Keratinocyte (primary cell): ENCODE results near the gene WDCP. TPM values are rescaled to one million over a fixed set of nuclear protein-coding genes. Genes with fewer than 3 reads are reported as not detected.
"Not testable (repeated sequence)": the region's sequence is repeated elsewhere in the genome, so short reads cannot be mapped to it uniquely, and the experiment has no call there.

ENCODE experiments used
- DNase-seq: peaks from one replicate; pipeline ENCODE4 v3.0.0-alpha.2; 2011; ENCODE audit warnings: low read depth, missing footprints, low spot score
- FAIRE-seq: peaks from 2 replicates; lab custom pipeline; 2011; peaks lifted over from hg19 to GRCh38; lab: Jason Lieb, UNC
- H2AFZ ChIP-seq: 2 replicates; pipeline ENCODE4 v1.6.0; 2012; ENCODE audit warnings: low read length, control low read depth, inconsistent platforms; ENCODE audit not compliant: control insufficient read depth
- H3K27ac ChIP-seq: 2 replicates; pipeline ENCODE4 v1.5.1; 2011; ENCODE audit warnings: low read length; ENCODE audit not compliant: control insufficient read depth, insufficient read depth
- H3K27me3 ChIP-seq: 3 replicates; pipeline ENCODE4 v1.6.0; 2011; ENCODE audit warnings: low read length; ENCODE audit not compliant: control insufficient read depth, insufficient read depth; ENCODE audit errors: extremely low read depth
- H3K36me3 ChIP-seq, 2 experiments: 2 replicates in 1 of 2; 3 replicates in 1 of 2; pipeline ENCODE4 v1.5.1; 2011; ENCODE audit warnings: low read length in 2 of 2, mild to moderate bottlenecking in 1 of 2; ENCODE audit not compliant: control insufficient read depth in 2 of 2, insufficient read depth in 2 of 2; ENCODE audit errors: extremely low read depth in 1 of 2
- H3K4me1 ChIP-seq: 3 replicates; pipeline ENCODE4 v1.5.1; 2011; ENCODE audit warnings: low read length; ENCODE audit not compliant: control insufficient read depth, insufficient read depth; ENCODE audit errors: extremely low read depth
- H3K4me2 ChIP-seq: 3 replicates; pipeline ENCODE4 v1.6.0; 2011; ENCODE audit warnings: low read depth, low read length; ENCODE audit not compliant: control insufficient read depth, insufficient read depth; ENCODE audit errors: extremely low read depth
- H3K4me3 ChIP-seq, 3 experiments: fragments of 200-600 bp in 1 of 3; sonication (generic) in 1 of 3; 2 replicates in 2 of 3; 3 replicates in 1 of 3; pipeline ENCODE4 v1.5.1; 2011 to 2016; ENCODE audit warnings: low read length in 3 of 3, mild to moderate bottlenecking in 3 of 3, control low read depth in 2 of 3, inconsistent platforms in 1 of 3, low read depth in 1 of 3, mixed read lengths in 1 of 3, mixed run types in 1 of 3, moderate library complexity in 1 of 3; ENCODE audit not compliant: control insufficient read depth in 2 of 3, insufficient read depth in 2 of 3; ENCODE audit errors: extremely low read depth in 1 of 3
- H3K79me2 ChIP-seq: 2 replicates; pipeline ENCODE4 v1.6.0; 2012; ENCODE audit warnings: low read length; ENCODE audit not compliant: control insufficient read depth, insufficient read depth
- H3K9ac ChIP-seq: 3 replicates; pipeline ENCODE4 v1.6.0; 2011; ENCODE audit warnings: low read length; ENCODE audit not compliant: control insufficient read depth, insufficient read depth; ENCODE audit errors: extremely low read depth
- H3K9me1 ChIP-seq: 3 replicates; pipeline ENCODE4 v1.6.0; 2011; ENCODE audit warnings: low read length; ENCODE audit not compliant: control insufficient read depth, insufficient read depth; ENCODE audit errors: extremely low read depth
- H3K9me3 ChIP-seq: 2 replicates; pipeline ENCODE4 v1.5.1; 2012; ENCODE audit warnings: low read depth, low read length; ENCODE audit not compliant: control insufficient read depth
- H4K20me1 ChIP-seq: 3 replicates; pipeline ENCODE4 v1.6.0; 2011; ENCODE audit warnings: low read length; ENCODE audit not compliant: control insufficient read depth, insufficient read depth; ENCODE audit errors: extremely low read depth
- EZH2 ChIP-seq: IDR thresholded peaks from one replicate; pipeline ENCODE4 v1.6.1; 2012; ENCODE audit warnings: inconsistent platforms, mild to moderate bottlenecking, low read length, moderate library complexity
- dilution Hi-C: fragments of 300-500 bp; cut with MboI; formaldehyde crosslinking; loops from one replicate; pipeline ENCODE4 v1.7.0; 2020; ENCODE audit warnings: low sequenced_read_pairs; ENCODE audit not compliant: extremely low pct_ligation_motif_present
- polyA minus RNA-seq, 3 experiments: library from RNA; depleted of rRNA, polyadenylated mRNA; stranded (reverse); fragments of >200 nt; gene quantifications; 1 replicate in 1 of 3; 2 replicates in 1 of 3; 3 replicates in 1 of 3; pipeline ENCODE4 v1.2.3, GENCODE V29; 2011
- polyA plus RNA-seq, 5 experiments: library from polyadenylated mRNA; depleted of rRNA in 3 of 5; stranded (reverse) in 3 of 5; stranded (forward) in 1 of 5; unstranded in 1 of 5; fragments of >200 nt; gene quantifications; 1 replicate in 1 of 5; 2 replicates in 3 of 5; 3 replicates in 1 of 5; pipeline versions ENCODE4 v1.2.1 to v1.2.3, GENCODE V29; 2011 to 2012; ENCODE audit warnings: missing spikeins in 2 of 5, low read depth in 1 of 5, low replicate concordance in 1 of 5
- TF ChIP-seq, protein P1 (sequence below), 3 experiments: IDR thresholded peaks in 1 of 3; conservative IDR thresholded peaks in 1 of 3; optimal IDR thresholded peaks in 1 of 3; 2 replicates in 2 of 3; 3 replicates in 1 of 3; pipeline versions ENCODE3 to v1.5.1; 2011; ENCODE audit warnings: low read length in 3 of 3, mild to moderate bottlenecking in 3 of 3, moderate library complexity in 2 of 3, control low read depth in 1 of 3, inconsistent platforms in 1 of 3; ENCODE audit not compliant: insufficient read depth in 2 of 3; ENCODE audit errors: extremely low read depth in 1 of 3

The WDCP gene, protein sequence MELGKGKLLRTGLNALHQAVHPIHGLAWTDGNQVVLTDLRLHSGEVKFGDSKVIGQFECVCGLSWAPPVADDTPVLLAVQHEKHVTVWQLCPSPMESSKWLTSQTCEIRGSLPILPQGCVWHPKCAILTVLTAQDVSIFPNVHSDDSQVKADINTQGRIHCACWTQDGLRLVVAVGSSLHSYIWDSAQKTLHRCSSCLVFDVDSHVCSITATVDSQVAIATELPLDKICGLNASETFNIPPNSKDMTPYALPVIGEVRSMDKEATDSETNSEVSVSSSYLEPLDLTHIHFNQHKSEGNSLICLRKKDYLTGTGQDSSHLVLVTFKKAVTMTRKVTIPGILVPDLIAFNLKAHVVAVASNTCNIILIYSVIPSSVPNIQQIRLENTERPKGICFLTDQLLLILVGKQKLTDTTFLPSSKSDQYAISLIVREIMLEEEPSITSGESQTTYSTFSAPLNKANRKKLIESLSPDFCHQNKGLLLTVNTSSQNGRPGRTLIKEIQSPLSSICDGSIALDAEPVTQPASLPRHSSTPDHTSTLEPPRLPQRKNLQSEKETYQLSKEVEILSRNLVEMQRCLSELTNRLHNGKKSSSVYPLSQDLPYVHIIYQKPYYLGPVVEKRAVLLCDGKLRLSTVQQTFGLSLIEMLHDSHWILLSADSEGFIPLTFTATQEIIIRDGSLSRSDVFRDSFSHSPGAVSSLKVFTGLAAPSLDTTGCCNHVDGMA
- polyA plus RNA-seq: 10.8 to 11.4 TPM (median 11.0 TPM) in 3 replicates
- 0.49 TPM for polyA plus RNA-seq (2011; ENCODE audit: low read depth)
- polyA plus RNA-seq (2011; cell fraction: cytosol; rRNA removed): 4.3 and 8.4 TPM in 2 replicates
- 10.3 and 12.9 TPM in 2 replicates for polyA plus RNA-seq (2011; cell fraction: nucleus; rRNA removed)
- 1.7 and 6.1 TPM in 2 replicates for polyA plus RNA-seq (2012; ENCODE audit: low replicate concordance)
- 22.0 to 24.4 TPM (median 23.3 TPM) in 3 replicates for polyA minus RNA-seq
- 3.6 TPM for polyA minus RNA-seq (2011; cell fraction: cytosol; rRNA and poly(A)+ RNA removed)
- polyA minus RNA-seq (2011; cell fraction: nucleus; rRNA and poly(A)+ RNA removed): 6.9 and 16.8 TPM in 2 replicates

DNA sequence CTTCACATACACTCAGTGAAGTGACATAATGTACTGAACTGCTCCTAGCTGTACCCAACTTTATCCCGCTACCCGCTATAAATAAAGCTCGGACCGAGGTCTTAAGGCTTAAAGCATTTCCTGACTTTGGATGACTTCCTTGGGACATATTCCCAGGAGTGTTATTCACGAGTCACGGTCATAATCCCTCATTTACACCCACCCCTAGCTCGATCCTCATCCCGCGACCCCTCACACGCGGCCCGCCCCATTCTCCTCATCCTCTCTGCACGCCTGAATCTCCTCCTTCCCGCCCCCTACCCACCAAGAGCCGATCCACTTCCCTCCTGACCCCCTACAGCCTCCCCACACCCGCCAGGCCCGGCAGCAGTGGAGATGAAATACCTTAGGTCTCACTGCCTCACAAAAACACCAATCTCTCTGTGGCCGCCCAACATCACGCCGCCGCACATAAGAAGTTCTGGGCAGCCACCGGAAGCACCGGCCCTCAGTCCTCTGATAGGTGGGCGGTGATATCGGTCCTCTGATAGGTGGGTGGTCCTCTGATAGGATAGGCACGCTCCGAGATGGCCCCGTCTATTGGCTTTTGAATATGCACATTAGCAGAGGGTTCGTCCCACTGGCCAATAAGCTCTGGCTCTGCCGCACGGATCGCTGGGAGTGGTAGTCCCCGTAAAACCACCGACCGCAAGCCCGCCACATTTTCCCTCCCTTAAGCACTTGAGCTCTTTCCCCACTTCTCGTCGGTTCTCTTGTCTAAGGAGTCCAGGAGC lies at the start of gene WDCP:
WDCP (minus strand) TSS at position 462 of the 773 bp plus-strand sequence. CDS start 7,897 bp downstream, outside the sequence.
- peaks cover 10% of the 10 kb centered on the region for H3K79me2 ChIP-seq
- DNase-seq (peak; percentile 82), FAIRE-seq (peak; percentile 82)
- no peaks in the 10 kb centered on the region for H3K27me3 ChIP-seq
- H4K20me1 ChIP-seq: no peaks in the 10 kb centered on the region
- H3K9ac ChIP-seq: peak within 1 kb of the TSS; percentile 74
- H3K4me3 ChIP-seq: peak within 1 kb of the TSS; percentile 87 to 90 (median 89)
- H2AFZ ChIP-seq: peak within 1 kb of the TSS; percentile 92
- H3K9me3 ChIP-seq: no peaks in the 10 kb centered on the region
- peak within 1 kb of the TSS; percentile 71 for H3K4me2 ChIP-seq
- TF ChIP-seq EZH2: no peak
- TF ChIP-seq, protein P1, sequence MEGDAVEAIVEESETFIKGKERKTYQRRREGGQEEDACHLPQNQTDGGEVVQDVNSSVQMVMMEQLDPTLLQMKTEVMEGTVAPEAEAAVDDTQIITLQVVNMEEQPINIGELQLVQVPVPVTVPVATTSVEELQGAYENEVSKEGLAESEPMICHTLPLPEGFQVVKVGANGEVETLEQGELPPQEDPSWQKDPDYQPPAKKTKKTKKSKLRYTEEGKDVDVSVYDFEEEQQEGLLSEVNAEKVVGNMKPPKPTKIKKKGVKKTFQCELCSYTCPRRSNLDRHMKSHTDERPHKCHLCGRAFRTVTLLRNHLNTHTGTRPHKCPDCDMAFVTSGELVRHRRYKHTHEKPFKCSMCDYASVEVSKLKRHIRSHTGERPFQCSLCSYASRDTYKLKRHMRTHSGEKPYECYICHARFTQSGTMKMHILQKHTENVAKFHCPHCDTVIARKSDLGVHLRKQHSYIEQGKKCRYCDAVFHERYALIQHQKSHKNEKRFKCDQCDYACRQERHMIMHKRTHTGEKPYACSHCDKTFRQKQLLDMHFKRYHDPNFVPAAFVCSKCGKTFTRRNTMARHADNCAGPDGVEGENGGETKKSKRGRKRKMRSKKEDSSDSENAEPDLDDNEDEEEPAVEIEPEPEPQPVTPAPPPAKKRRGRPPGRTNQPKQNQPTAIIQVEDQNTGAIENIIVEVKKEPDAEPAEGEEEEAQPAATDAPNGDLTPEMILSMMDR (optimal IDR thresholded peaks at IDR 0.05 in 1 of 3, IDR thresholded peaks at IDR 0.05 in 1 of 3, conservative IDR thresholded peaks at IDR 0.05 in 1 of 3; ENCODE audit: extremely low read depth in 1 of 3, insufficient read depth in 2 of 3, low read length in 3 of 3): no peak
- dilution Hi-C loops: no loop called here
- H3K27ac ChIP-seq: peak within 1 kb of the TSS; percentile 19
- peaks cover 10% of the 10 kb centered on the region for H3K4me1 ChIP-seq
- no peaks in the 10 kb centered on the region for H3K9me1 ChIP-seq
- no peaks in the 10 kb centered on the region for H3K36me3 ChIP-seq

DNA sequence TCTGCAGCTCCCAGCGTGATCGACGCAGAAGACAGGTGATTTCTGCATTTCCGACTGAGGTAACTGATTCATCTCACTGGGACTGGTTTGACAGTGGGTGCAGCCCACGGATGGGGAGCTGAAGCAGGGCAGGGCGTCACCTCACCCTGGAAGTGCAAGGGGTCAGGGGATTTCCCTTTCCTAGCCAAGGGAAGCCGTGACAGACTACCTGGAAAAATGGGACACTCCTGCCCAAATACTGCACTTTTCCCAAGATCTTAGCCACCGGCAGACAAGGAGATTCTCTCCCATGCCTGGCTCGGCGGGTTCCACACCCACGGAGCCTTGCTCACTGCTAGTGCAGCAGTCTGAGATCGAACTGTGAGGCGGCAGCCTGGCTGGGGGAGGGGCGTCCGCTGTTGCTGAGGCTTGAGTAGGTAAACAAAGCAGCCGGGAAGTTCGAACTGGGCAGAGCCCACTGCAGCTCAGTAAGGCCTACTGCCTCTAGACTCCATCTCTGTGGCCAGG lies 48.0 kb upstream of the WDCP start:
- H3K36me3 ChIP-seq, H3K4me3 ChIP-seq, H3K4me1 ChIP-seq, dilution Hi-C loops, H3K9me1 ChIP-seq, H3K27me3 ChIP-seq, H3K79me2 ChIP-seq, DNase-seq, H3K9me3 ChIP-seq, H3K27ac ChIP-seq, H3K4me2 ChIP-seq, H4K20me1 ChIP-seq, H3K9ac ChIP-seq, FAIRE-seq, H2AFZ ChIP-seq: not testable (repeated sequence)

DNA sequence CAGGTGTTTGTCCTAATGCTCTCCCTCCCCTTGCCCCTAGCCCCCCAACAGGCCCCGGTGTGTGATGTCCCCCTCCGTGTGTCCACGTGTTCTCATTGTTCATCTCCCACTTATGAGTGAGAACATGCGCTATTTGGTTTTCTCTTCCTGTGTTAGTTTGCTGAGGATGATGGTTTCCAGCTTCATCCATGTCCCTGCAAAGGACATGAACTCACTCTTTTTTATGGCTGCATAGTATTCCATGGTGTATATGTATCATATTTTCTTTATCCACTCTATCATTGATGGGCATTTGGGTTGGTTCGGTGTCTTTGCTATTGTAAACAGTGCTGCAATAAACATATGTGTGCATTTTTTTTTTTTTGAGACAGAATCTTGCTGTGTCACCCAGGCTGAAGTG lies 46.1 kb upstream of the WDCP start:
- H3K27ac ChIP-seq, H3K9me1 ChIP-seq, dilution Hi-C loops, H3K4me3 ChIP-seq, H3K79me2 ChIP-seq, H3K9me3 ChIP-seq, H2AFZ ChIP-seq, H4K20me1 ChIP-seq, H3K4me2 ChIP-seq, H3K36me3 ChIP-seq, H3K27me3 ChIP-seq, H3K9ac ChIP-seq, DNase-seq, H3K4me1 ChIP-seq, FAIRE-seq: not testable (repeated sequence)
